Mesenchymal stem cell (in vitro differentiated cells and primary cell): ENCODE results near the gene ZNF598.

Source experiments
- DNase-seq: peaks from one replicate; pipeline ENCODE4 v3.0.0-alpha.2; 2013
- H2AFZ ChIP-seq: one replicate; pipeline ENCODE4 v1.6.1; 2013; ENCODE audit warnings: low read depth, mild to moderate bottlenecking, control low read depth, inconsistent platforms, low read length, moderate library complexity
- H2AK5ac ChIP-seq: 2 replicates; pipeline ENCODE4 v1.6.1; 2013; ENCODE audit warnings: low read length, moderate library complexity, mild to moderate bottlenecking, inconsistent platforms; ENCODE audit not compliant: severe bottlenecking
- H2BK120ac ChIP-seq: one replicate; pipeline ENCODE4 v1.6.1; 2013; ENCODE audit warnings: low read depth, mild to moderate bottlenecking, inconsistent platforms, low read length, moderate library complexity
- H2BK12ac ChIP-seq, 2 experiments: one replicate each; pipeline ENCODE4 v1.6.1; 2013; ENCODE audit warnings: inconsistent platforms in 2 of 2, low read length in 2 of 2, mild to moderate bottlenecking in 2 of 2, moderate library complexity in 2 of 2, control low read depth in 1 of 2
- H2BK15ac ChIP-seq: one replicate; pipeline ENCODE4 v1.6.1; 2013; ENCODE audit warnings: mild to moderate bottlenecking, low read depth, inconsistent platforms; ENCODE audit not compliant: poor library complexity, severe bottlenecking
- H2BK5ac ChIP-seq: 2 replicates; pipeline ENCODE4 v1.6.1; 2013; ENCODE audit warnings: low read depth, mild to moderate bottlenecking, low read length, control low read depth, inconsistent platforms; ENCODE audit not compliant: poor library complexity, severe bottlenecking
- H3K14ac ChIP-seq, 2 experiments: one replicate each; pipeline ENCODE4 v1.6.1; 2013; ENCODE audit warnings: inconsistent platforms in 2 of 2, low read length in 2 of 2, control low read depth in 1 of 2, mild to moderate bottlenecking in 1 of 2, moderate library complexity in 1 of 2
- H3K18ac ChIP-seq, 2 experiments: one replicate each; pipeline ENCODE4 v1.6.1; 2013; ENCODE audit warnings: inconsistent platforms in 2 of 2, low read length in 2 of 2, control low read depth in 1 of 2, low read depth in 1 of 2, mild to moderate bottlenecking in 1 of 2
- H3K23ac ChIP-seq, 2 experiments: one replicate each; pipeline ENCODE4 v1.6.1; 2013; ENCODE audit warnings: inconsistent platforms in 2 of 2, low read length in 2 of 2, mild to moderate bottlenecking in 2 of 2, moderate library complexity in 2 of 2, control low read depth in 1 of 2
- H3K27ac ChIP-seq: 2 replicates; pipeline ENCODE4 v1.5.1; 2013; ENCODE audit warnings: mild to moderate bottlenecking, moderate library complexity, low read length, control low read depth, inconsistent platforms; ENCODE audit not compliant: poor library complexity, severe bottlenecking
- H3K27me3 ChIP-seq, 2 experiments: 2 replicates each; pipeline versions ENCODE4 v1.6.1 to v1.7.0; 2013; ENCODE audit warnings: low read length in 2 of 2, mild to moderate bottlenecking in 2 of 2, moderate library complexity in 2 of 2, control low read depth in 1 of 2, inconsistent platforms in 1 of 2; ENCODE audit not compliant: control insufficient read depth in 1 of 2, insufficient read depth in 1 of 2
- H3K36me3 ChIP-seq, 2 experiments: 2 replicates each; pipeline versions ENCODE4 v1.6.1 to v1.7.0; 2013; ENCODE audit warnings: low read length in 2 of 2, control low read depth in 1 of 2, inconsistent platforms in 1 of 2, low read depth in 1 of 2, mild to moderate bottlenecking in 1 of 2; ENCODE audit not compliant: insufficient read depth in 2 of 2, control insufficient read depth in 1 of 2
- H3K4ac ChIP-seq, 2 experiments: one replicate each; pipeline ENCODE4 v1.6.1; 2013; ENCODE audit warnings: inconsistent platforms in 2 of 2, low read length in 2 of 2, mild to moderate bottlenecking in 2 of 2, moderate library complexity in 2 of 2, control low read depth in 1 of 2, low read depth in 1 of 2
- H3K4me1 ChIP-seq: 2 replicates; pipeline ENCODE4 v1.6.1; 2013; ENCODE audit warnings: low read depth, low read length, control low read depth; ENCODE audit not compliant: control insufficient read depth, insufficient read depth
- H3K4me2 ChIP-seq: 2 replicates; pipeline ENCODE4 v1.6.1; 2013; ENCODE audit warnings: low read length, mild to moderate bottlenecking, inconsistent platforms; ENCODE audit not compliant: poor library complexity, severe bottlenecking
- H3K4me3 ChIP-seq, 2 experiments: 2 replicates each; pipeline versions ENCODE4 v1.5.1 to v1.7.0; 2013; ENCODE audit warnings: low read length in 2 of 2, mild to moderate bottlenecking in 2 of 2, control low read depth in 1 of 2, low read depth in 1 of 2; ENCODE audit not compliant: insufficient read depth in 1 of 2
- H3K79me1 ChIP-seq: replicated peaks from 2 replicates; pipeline ENCODE4 v1.6.1; 2013; ENCODE audit warnings: mild to moderate bottlenecking, control low read depth, low read length, inconsistent platforms; ENCODE audit not compliant: poor library complexity, severe bottlenecking
- H3K9ac ChIP-seq: 2 replicates; pipeline ENCODE4 v1.7.0; 2013; ENCODE audit warnings: mild to moderate bottlenecking, low read length, moderate library complexity
- H3K9me3 ChIP-seq: 2 replicates; pipeline ENCODE4 v1.7.0; 2013; ENCODE audit warnings: mild to moderate bottlenecking, low read length; ENCODE audit not compliant: control insufficient read depth
- H4K8ac ChIP-seq: one replicate; pipeline ENCODE4 v1.6.1; 2013; ENCODE audit warnings: inconsistent platforms, mild to moderate bottlenecking, low read length, moderate library complexity
- H4K91ac ChIP-seq: one replicate; pipeline ENCODE4 v1.6.1; 2013; ENCODE audit warnings: mild to moderate bottlenecking, low read length, inconsistent platforms
- WGBS: methylation state at CpG from one replicate; pipeline ENCODE4 v1.1.7; 2013; ENCODE audit warnings: mixed read lengths; 5-methylcytosine and 5-hydroxymethylcytosine counted together

ZNF598 gene

DNA sequence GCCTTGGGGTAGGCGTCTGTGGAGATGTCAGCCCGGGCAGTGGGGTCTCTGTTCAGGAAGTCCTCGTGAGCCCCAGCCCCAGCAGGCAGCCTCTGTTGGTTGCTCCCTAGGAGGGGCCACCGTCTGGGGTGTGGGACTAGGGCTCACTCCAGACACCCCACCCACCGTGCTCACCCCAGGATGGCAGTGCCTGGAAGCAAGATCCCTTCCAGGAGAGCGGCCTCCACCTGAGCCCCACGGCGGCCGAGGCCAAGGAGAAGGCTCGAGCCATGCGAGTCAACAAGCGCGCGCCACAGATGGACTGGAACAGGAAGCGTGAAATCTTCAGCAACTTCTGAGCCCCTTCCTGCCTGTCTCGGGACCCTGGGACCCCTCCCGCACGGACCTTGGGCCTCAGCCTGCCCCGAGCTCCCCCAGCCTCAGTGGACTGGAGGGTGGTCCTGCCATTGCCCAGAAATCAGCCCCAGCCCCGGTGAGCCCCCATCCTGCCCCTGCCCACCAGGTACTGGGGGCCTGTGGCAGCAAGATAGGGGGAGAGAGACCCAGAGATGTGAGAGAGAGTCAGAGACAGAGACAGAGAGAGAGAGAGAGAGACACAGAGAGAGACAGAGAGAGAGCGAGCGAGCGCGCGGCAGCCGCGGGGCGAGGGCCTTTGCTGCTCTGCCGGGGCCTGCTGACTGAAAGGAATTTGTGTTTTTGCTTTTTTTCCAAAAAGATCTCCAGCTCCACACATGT is 28.2 kb upstream of the ZNF598 start:
- Histone ChIP-seq H3K4me1 (peaks cover 91% of the 10 kb centered on the region), H3K9me3 (no peaks in the 10 kb centered on the region), H3K4me2 (no peak overlapping the region), H3K23ac (no peak overlapping the region), H4K8ac (peak overlapping the region; percentile 78), H4K91ac (peak overlapping the region; percentile 83), H3K27me3 (no peaks in the 10 kb centered on the region), H2BK15ac (no peak overlapping the region), H3K9ac (no peak overlapping the region), H2BK12ac (peak overlapping the region; percentile 34 to 86), H3K36me3 (peaks cover 0 to 47% of the 10 kb centered on the region in 2 experiments), H3K18ac (peak overlapping the region; percentile 58 to 64), H3K4me3 (no peak overlapping the region), H2BK120ac (peak overlapping the region; percentile 87), H2AK5ac (peak overlapping the region; percentile 4), H2AFZ (no peak overlapping the region), H3K4ac (peak overlapping the region; percentile 51 to 63), H3K79me1 (peaks cover 10% of the 10 kb centered on the region), H3K27ac (no peak overlapping the region), H3K14ac (peak overlapping the region in 1 of 2 experiments; percentile 62), H2BK5ac (no peak overlapping the region)
- WGBS = 82% methylated on average over 23 of the region's 29 CpGs
- DNase-seq = no peak

GRCh38 chr16:2037115-2037514 is 27.5 kb upstream of the ZNF598 start:
- no peak overlapping the region for H3K9ac ChIP-seq
- peak overlapping the region; percentile 34 to 86 for H2BK12ac ChIP-seq
- H2AK5ac ChIP-seq = peak overlapping the region; percentile 4
- H3K9me3 ChIP-seq = no peaks in the 10 kb centered on the region
- no peak overlapping the region for H4K91ac ChIP-seq
- no peak for DNase-seq
- peaks cover 94% of the 10 kb centered on the region for H3K4me1 ChIP-seq
- peak overlapping the region in 1 of 2 experiments; percentile 5 for H3K14ac ChIP-seq
- peaks cover 10% of the 10 kb centered on the region for H3K79me1 ChIP-seq
- peak overlapping the region in 1 of 2 experiments; percentile 38 for H3K18ac ChIP-seq
- no peak overlapping the region for H3K4me3 ChIP-seq
- H3K36me3 ChIP-seq = peaks cover 0 to 53% of the 10 kb centered on the region in 2 experiments
- H3K4me2 ChIP-seq = no peak overlapping the region
- H2BK120ac ChIP-seq = no peak overlapping the region
- H2BK5ac ChIP-seq = no peak overlapping the region
- peak overlapping the region in 1 of 2 experiments; percentile 58 for H3K4ac ChIP-seq
- no peaks in the 10 kb centered on the region for H3K27me3 ChIP-seq
- 93% methylated on average over 15 of the region's 15 CpGs for WGBS
- H3K23ac ChIP-seq = no peak overlapping the region
- peak overlapping the region; percentile 53 for H2BK15ac ChIP-seq
- H3K27ac ChIP-seq = no peak overlapping the region
- no peak overlapping the region for H2AFZ ChIP-seq
- no peak overlapping the region for H4K8ac ChIP-seq

DNA sequence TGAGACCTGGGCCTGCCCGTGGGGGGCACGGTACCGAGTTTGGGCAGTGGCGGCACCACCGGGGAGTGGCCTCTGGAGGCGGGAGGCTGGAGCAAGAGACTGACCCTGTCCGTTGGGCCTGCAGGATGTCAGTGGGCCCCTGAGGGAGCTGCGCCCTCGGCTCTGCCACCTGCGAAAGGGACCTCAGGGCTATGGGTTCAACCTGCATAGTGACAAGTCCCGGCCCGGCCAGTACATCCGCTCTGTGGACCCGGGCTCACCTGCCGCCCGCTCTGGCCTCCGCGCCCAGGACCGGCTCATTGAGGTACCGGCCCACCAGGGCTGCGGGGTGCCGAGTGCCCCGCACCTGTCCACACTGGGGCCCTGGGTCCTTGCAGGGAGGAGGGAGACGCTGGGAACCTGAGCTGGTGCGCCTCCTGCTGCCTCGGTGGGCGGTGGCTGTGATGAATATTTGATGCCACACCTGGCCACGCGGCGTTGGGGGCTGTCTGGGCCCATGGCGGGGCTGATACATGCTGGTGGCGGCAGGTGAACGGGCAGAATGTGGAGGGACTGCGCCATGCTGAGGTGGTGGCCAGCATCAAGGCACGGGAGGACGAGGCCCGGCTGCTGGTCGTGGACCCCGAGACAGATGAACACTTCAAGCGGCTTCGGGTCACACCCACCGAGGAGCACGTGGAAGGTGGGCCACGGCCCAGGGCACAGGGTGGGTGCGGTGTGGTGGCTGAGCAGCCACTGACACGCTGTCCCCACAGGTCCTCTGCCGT is 26.8 kb upstream of the ZNF598 start:
- Histone ChIP-seq H3K79me1 (peaks cover 10% of the 10 kb centered on the region), H3K4me2 (no peak overlapping the region), H3K27ac (peak overlapping the region; percentile 97), H3K23ac (peak overlapping the region in 1 of 2 experiments; percentile 85), H4K91ac (peak overlapping the region; percentile 99), H2AFZ (no peak overlapping the region), H3K4me3 (peak overlapping the region; percentile 7 to 49), H3K4me1 (peaks cover 90% of the 10 kb centered on the region), H3K36me3 (peaks cover 0 to 54% of the 10 kb centered on the region in 2 experiments), H3K18ac (peak overlapping the region; percentile 75 to 96), H3K14ac (peak overlapping the region in 1 of 2 experiments; percentile 5), H3K27me3 (no peaks in the 10 kb centered on the region), H2BK120ac (peak overlapping the region; percentile 99), H2AK5ac (peak overlapping the region; percentile 37), H2BK5ac (peak overlapping the region; percentile 97), H2BK12ac (peak overlapping the region; percentile 75 to 99), H3K9me3 (no peaks in the 10 kb centered on the region), H2BK15ac (peak overlapping the region; percentile 97), H4K8ac (peak overlapping the region; percentile 94), H3K9ac (peak overlapping the region; percentile 77), H3K4ac (peak overlapping the region; percentile 84 to 95)
- DNase-seq = no peak
- WGBS = 92% methylated on average over 47 of the region's 47 CpGs
